Measurements from ENCODE around the gene TMEM126A.
"Not testable (repeated sequence)": the region's sequence is repeated elsewhere in the genome, so short reads cannot be mapped to it uniquely, and the experiment has no call there.

The TMEM126A gene

DNA sequence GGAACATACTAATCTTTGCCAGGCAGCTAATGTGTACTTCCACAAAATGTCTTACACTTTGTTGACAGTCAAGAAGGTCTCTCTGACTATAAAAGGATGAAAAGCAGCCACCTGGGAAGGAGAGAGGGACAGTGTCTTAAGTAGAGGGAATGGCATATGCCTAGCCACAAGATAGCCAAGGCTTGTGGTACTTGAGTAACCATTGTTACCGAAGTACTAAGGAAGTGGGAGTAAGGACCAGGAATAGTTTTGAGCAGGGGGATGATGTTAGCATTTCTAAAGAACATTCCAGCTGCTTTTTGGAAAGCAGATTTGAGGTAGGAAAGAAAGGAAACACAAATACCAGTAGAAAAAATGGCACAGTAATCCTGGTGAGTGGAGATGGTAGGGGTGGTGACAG lies 3.4 kb downstream of the TMEM126A start:
- ATAC-seq (ENCODE audit: insufficient read depth, low read depth) = no peak

DNA sequence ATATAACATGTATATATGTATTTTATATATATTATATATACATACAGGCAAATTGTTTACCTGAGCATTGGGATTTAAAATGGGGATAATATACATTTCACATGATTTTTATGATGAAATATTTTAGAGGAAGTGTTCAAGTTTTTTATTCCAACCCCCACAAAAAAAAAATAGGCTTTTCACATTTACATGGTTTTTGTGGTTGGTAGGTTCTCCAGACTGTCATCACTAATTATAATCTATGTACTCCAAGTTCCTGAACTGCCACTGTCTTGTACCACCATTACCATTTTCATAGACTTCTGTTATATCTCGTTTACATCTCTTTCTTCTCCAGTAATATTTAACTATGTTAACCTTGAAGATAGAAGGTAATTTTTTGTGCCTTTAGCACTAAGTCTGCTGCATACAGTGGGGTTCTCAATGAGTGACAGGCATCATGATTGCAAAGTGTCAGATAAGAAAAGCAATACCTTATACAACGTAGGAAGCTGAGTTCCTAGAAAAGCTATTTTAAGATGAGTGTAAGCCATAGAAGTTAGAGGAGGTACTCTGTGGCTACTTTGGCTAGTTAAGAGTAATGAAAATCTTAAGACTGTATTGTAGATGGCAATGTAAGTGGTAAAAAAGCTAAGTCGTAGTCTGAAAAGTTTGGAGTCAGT lies 5.2 kb downstream of the TMEM126A start:
- Histone ChIP-seq H3K27ac (ENCODE audit: low read length) (no peak overlapping the region), H3K4me1 (ENCODE audit: insufficient read depth, low read length) (peaks cover 23% of the 10 kb centered on the region), H3K9ac (ENCODE audit: low read depth, low read length) (no peak overlapping the region), H3K9me3 (ENCODE audit: insufficient read depth, low read length, severe bottlenecking) (no peaks in the 10 kb centered on the region), H4K20me1 (ENCODE audit: insufficient read depth, low read length) (peaks cover 29% of the 10 kb centered on the region; the same call in 1 of the 2 replicates), H3K36me3 (ENCODE audit: insufficient read depth, low read length) (peaks cover 41% of the 10 kb centered on the region; the same call in 1 of the 2 replicates), H3K4me3 (ENCODE audit: low read depth in 1 of 2, low read length in 2 of 2) (no peak overlapping the region), H3K27me3 (ENCODE audit: insufficient read depth, low read length, poor library complexity) (no peaks in the 10 kb centered on the region), H2AFZ (ENCODE audit: low read depth, low read length) (no peak overlapping the region), H3K4me2 (ENCODE audit: insufficient read depth, low read length) (no peak overlapping the region), H3K79me2 (ENCODE audit: insufficient read depth, low read length) (peaks cover 58% of the 10 kb centered on the region)
- no peak for TF ChIP-seq EZH2 (IDR thresholded peaks at IDR 0.05; ENCODE audit: borderline replicate concordance, low read depth, low read length, severe bottlenecking)
- TF ChIP-seq, protein P1, sequence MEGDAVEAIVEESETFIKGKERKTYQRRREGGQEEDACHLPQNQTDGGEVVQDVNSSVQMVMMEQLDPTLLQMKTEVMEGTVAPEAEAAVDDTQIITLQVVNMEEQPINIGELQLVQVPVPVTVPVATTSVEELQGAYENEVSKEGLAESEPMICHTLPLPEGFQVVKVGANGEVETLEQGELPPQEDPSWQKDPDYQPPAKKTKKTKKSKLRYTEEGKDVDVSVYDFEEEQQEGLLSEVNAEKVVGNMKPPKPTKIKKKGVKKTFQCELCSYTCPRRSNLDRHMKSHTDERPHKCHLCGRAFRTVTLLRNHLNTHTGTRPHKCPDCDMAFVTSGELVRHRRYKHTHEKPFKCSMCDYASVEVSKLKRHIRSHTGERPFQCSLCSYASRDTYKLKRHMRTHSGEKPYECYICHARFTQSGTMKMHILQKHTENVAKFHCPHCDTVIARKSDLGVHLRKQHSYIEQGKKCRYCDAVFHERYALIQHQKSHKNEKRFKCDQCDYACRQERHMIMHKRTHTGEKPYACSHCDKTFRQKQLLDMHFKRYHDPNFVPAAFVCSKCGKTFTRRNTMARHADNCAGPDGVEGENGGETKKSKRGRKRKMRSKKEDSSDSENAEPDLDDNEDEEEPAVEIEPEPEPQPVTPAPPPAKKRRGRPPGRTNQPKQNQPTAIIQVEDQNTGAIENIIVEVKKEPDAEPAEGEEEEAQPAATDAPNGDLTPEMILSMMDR (IDR thresholded peaks at IDR 0.05; ENCODE audit: borderline replicate concordance, extremely low read depth, low read length, poor library complexity, severe bottlenecking) = no peak
- DNase-seq = no peak
- ATAC-seq (ENCODE audit: insufficient read depth, low read depth) = no peak

More for the DNA sequence above, 3.4 kb downstream of the TMEM126A start:
- H3K27ac ChIP-seq (ENCODE audit: low read length) = no peak overlapping the region
- no peak overlapping the region for H3K4me3 ChIP-seq (ENCODE audit: low read depth in 1 of 2, low read length in 2 of 2)
- H3K27me3 ChIP-seq (ENCODE audit: insufficient read depth, low read length, poor library complexity) = no peaks in the 10 kb centered on the region
- DNase-seq = no peak
- H3K4me2 ChIP-seq (ENCODE audit: insufficient read depth, low read length) = no peak overlapping the region
- no peak for TF ChIP-seq EZH2 (IDR thresholded peaks at IDR 0.05; ENCODE audit: borderline replicate concordance, low read depth, low read length, severe bottlenecking)
- TF ChIP-seq, protein P1 (IDR thresholded peaks at IDR 0.05; ENCODE audit: borderline replicate concordance, extremely low read depth, low read length, poor library complexity, severe bottlenecking) = no peak
- H3K79me2 ChIP-seq (ENCODE audit: insufficient read depth, low read length) = peaks cover 41% of the 10 kb centered on the region
- peaks cover 19% of the 10 kb centered on the region; the same call in 1 of the 2 replicates for H4K20me1 ChIP-seq (ENCODE audit: insufficient read depth, low read length)
- H3K9ac ChIP-seq (ENCODE audit: low read depth, low read length) = no peak overlapping the region
- H3K4me1 ChIP-seq (ENCODE audit: insufficient read depth, low read length) = peaks cover 30% of the 10 kb centered on the region
- peaks cover 23% of the 10 kb centered on the region; the same call in 1 of the 2 replicates for H3K36me3 ChIP-seq (ENCODE audit: insufficient read depth, low read length)
- no peak overlapping the region for H2AFZ ChIP-seq (ENCODE audit: low read depth, low read length)
- H3K9me3 ChIP-seq (ENCODE audit: insufficient read depth, low read length, severe bottlenecking) = no peaks in the 10 kb centered on the region

DNA sequence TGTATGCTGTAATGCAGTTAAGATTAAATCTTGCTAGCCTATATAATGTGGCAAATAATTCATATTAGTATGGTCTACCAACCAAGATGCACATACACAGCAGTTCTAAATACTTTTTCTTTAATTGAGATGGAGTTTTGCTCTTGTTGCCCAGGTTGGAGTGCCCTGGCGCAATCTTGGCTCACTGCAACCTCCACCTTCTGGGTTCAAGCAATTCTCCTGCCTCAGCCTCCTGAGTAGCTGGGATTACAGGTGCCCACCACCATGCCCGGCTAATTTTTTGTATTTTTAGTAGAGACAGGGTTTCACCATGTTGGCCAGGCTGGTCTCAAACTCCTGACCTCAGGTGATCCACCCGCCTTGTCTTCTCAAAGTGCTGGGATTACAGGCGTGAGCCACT lies 6.6 kb downstream of the TMEM126A start:
- H3K27me3 ChIP-seq (ENCODE audit: insufficient read depth, low read length, poor library complexity); H3K4me2 ChIP-seq (ENCODE audit: insufficient read depth, low read length); H2AFZ ChIP-seq (ENCODE audit: low read depth, low read length); DNase-seq; H3K4me3 ChIP-seq (ENCODE audit: low read depth in 1 of 2, low read length in 2 of 2); ATAC-seq (ENCODE audit: insufficient read depth, low read depth); H3K9me3 ChIP-seq (ENCODE audit: insufficient read depth, low read length, severe bottlenecking); H3K27ac ChIP-seq (ENCODE audit: low read length); H3K9ac ChIP-seq (ENCODE audit: low read depth, low read length): not testable (repeated sequence)
- H4K20me1 ChIP-seq (ENCODE audit: insufficient read depth, low read length) = peaks cover 33% of the 10 kb centered on the region; the same call in 1 of the 2 replicates
- H3K4me1 ChIP-seq (ENCODE audit: insufficient read depth, low read length) = peaks cover 20% of the 10 kb centered on the region
- H3K36me3 ChIP-seq (ENCODE audit: insufficient read depth, low read length) = peaks cover 55% of the 10 kb centered on the region
- peaks cover 58% of the 10 kb centered on the region for H3K79me2 ChIP-seq (ENCODE audit: insufficient read depth, low read length)

DNA sequence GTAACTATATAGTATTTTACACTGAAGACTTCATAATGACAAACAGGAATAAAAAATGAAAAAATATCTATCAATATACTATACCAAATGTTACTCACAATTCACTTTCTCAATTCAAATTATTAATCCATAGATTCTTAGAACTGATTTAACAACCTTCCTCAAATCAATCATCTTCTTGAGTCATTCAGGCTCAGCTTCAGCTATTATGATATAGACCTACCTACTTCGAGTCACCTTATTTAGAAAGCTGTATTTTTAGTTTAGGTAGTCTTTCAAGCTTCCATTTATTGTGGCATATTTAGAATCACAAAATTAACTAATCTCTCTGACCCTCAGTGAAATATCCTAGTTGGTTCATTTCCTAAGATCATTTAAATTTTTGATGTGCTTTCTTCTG lies 9.0 kb downstream of the TMEM126A start:
- ATAC-seq (ENCODE audit: insufficient read depth, low read depth) (no peak), DNase-seq (no peak)
- H3K9me3 ChIP-seq (ENCODE audit: insufficient read depth, low read length, severe bottlenecking) = no peaks in the 10 kb centered on the region
- H3K27ac ChIP-seq (ENCODE audit: low read length) = no peak overlapping the region
- no peak overlapping the region for H3K4me2 ChIP-seq (ENCODE audit: insufficient read depth, low read length)
- peaks cover 33% of the 10 kb centered on the region for H3K4me1 ChIP-seq (ENCODE audit: insufficient read depth, low read length)
- H3K36me3 ChIP-seq (ENCODE audit: insufficient read depth, low read length) = peaks cover 71% of the 10 kb centered on the region
- H3K27me3 ChIP-seq (ENCODE audit: insufficient read depth, low read length, poor library complexity) = no peaks in the 10 kb centered on the region
- peaks cover 53% of the 10 kb centered on the region; the same call in 1 of the 2 replicates for H4K20me1 ChIP-seq (ENCODE audit: insufficient read depth, low read length)
- H3K4me3 ChIP-seq (ENCODE audit: low read depth in 1 of 2, low read length in 2 of 2) = no peak overlapping the region
- H3K9ac ChIP-seq (ENCODE audit: low read depth, low read length) = no peak overlapping the region
- H3K79me2 ChIP-seq (ENCODE audit: insufficient read depth, low read length) = peaks cover 64% of the 10 kb centered on the region
- H2AFZ ChIP-seq (ENCODE audit: low read depth, low read length) = no peak overlapping the region
- TF ChIP-seq EZH2 (IDR thresholded peaks at IDR 0.05; ENCODE audit: borderline replicate concordance, low read depth, low read length, severe bottlenecking) = no peak
- TF ChIP-seq, protein P1 (IDR thresholded peaks at IDR 0.05; ENCODE audit: borderline replicate concordance, extremely low read depth, low read length, poor library complexity, severe bottlenecking) = no peak
